ENCODE measurements around the gene ERLEC1.
"Not testable (repeated sequence)": the region's sequence is repeated elsewhere in the genome, so short reads cannot be mapped to it uniquely, and the experiment has no call there.

The ERLEC1 gene

GRCh38 chr2:53828331-53828730, 41.5 kb downstream of the ERLEC1 start:
- no peak for DNase-seq (ENCODE audit: low read depth)
- TF ChIP-seq, protein P1, sequence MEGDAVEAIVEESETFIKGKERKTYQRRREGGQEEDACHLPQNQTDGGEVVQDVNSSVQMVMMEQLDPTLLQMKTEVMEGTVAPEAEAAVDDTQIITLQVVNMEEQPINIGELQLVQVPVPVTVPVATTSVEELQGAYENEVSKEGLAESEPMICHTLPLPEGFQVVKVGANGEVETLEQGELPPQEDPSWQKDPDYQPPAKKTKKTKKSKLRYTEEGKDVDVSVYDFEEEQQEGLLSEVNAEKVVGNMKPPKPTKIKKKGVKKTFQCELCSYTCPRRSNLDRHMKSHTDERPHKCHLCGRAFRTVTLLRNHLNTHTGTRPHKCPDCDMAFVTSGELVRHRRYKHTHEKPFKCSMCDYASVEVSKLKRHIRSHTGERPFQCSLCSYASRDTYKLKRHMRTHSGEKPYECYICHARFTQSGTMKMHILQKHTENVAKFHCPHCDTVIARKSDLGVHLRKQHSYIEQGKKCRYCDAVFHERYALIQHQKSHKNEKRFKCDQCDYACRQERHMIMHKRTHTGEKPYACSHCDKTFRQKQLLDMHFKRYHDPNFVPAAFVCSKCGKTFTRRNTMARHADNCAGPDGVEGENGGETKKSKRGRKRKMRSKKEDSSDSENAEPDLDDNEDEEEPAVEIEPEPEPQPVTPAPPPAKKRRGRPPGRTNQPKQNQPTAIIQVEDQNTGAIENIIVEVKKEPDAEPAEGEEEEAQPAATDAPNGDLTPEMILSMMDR (IDR thresholded peaks at IDR 0.05; ENCODE audit: insufficient read depth, low read depth, low read length, missing control alignments): no peak
- no peak overlapping the region for H3K4me3 ChIP-seq (ENCODE audit: low read depth, low read length)

DNA sequence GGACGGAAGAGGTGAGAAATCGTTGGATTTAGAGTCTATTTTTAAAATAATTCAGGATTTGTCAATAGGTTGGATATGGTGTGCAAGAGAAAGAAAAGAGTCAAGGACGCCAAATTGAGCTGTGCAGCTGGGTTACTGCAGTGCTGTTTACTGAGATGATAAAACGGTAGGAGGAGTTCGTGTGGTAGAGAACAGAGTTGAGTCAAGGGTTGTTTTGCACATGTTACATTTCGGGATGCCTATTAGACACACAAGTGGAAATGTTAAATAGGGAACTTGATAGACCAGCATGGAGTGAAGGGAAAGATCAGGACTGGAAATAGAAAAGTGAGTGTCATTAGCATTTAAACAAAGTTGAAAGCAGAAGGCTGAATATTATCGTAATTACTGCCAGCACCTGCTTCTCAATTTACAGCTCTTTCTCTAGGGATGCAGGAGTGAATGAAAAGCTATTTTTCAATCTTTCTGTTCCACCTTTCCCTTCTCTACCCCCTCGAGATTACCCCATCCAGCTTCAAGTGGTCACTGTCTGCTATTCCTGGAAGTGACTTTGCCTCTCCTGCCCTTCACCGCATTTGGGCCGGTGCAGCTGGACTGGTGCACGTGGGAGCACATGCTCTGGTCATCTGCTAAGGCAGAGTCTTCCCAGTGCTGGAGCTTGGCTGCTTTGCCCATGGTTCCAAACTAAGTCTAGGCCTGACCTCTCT, 42.6 kb downstream of the ERLEC1 start:
- TF ChIP-seq, protein P1 (IDR thresholded peaks at IDR 0.05; ENCODE audit: insufficient read depth, low read depth, low read length, missing control alignments): no peak
- DNase-seq (ENCODE audit: low read depth): no peak
- H3K4me3 ChIP-seq (ENCODE audit: low read depth, low read length): no peak overlapping the region

DNA sequence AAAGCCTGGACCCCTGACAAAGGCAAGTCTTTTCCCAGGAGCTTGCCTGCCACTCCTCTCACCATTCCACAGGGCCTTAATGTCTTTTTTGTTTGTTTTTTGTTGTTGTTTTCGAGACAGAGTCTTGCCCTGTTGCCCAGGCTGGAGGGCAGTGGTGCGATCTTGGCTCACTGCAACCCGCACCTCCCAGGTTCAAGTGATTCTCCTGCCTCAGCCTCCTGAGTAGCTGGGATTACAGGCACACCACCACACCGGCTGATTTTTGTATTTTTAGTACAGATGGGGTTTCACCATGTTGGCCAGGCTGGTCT, 43.1 kb downstream of the ERLEC1 start:
- not testable (repeated sequence) for H3K4me3 ChIP-seq (ENCODE audit: low read depth, low read length); DNase-seq (ENCODE audit: low read depth)

- TF ChIP-seq, protein P1 (IDR thresholded peaks at IDR 0.05; ENCODE audit: insufficient read depth, low read depth, low read length, missing control alignments): no peak
- DNase-seq (ENCODE audit: low read depth): no peak
- H3K4me3 ChIP-seq (ENCODE audit: low read depth, low read length): no peak overlapping the region
These were observed 53.7 kb downstream of the ERLEC1 start for GRCh38 chr2:53840580-53840979.

- H3K4me3 ChIP-seq (ENCODE audit: low read depth, low read length); DNase-seq (ENCODE audit: low read depth): not testable (repeated sequence)
These were observed 54.8 kb downstream of the ERLEC1 start for GRCh38 chr2:53841651-53842050.

DNA sequence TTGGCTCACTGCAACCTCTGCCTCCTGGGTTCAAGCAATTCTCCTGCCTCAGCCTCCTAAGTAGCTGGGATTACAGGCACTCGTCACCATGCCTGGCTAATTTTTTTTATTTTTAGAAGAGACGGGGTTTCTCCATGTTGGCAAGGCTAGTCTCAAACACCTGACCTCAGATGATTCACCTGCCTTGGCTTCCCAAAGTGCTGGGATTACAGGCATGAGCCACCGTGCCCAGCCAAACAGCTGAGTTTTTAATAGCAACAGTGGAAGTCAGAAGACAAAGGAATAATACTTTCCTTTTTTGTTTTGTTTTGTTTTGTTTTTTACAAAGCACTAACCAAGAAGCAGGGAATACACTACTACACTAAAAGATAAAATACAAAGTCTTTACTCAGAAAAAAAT, 56.0 kb downstream of the ERLEC1 start:
- TF ChIP-seq, protein P1 (IDR thresholded peaks at IDR 0.05; ENCODE audit: insufficient read depth, low read depth, low read length, missing control alignments): no peak
- no peak overlapping the region for H3K4me3 ChIP-seq (ENCODE audit: low read depth, low read length)
- no peak for DNase-seq (ENCODE audit: low read depth)

DNA sequence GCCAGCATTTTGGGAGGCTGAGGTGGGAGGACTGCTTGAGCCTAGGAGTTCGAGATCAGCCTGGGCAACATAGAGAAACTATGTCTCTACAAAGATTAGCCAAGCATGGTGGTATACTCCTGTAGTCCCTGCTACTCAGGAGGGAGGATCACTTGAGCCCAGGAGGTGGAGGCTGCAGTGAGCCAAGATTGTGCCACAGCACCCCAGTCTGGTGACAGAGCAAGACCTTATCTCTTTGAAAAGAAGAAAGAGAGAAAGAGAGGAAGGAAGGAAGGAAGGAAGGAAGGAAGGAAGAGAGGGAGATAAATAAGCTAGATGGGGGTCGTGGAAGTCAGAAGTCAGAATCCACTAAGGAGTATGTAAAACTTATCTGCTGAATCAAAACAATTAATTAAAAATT, 56.8 kb downstream of the ERLEC1 start:
- TF ChIP-seq, protein P1 (IDR thresholded peaks at IDR 0.05; ENCODE audit: insufficient read depth, low read depth, low read length, missing control alignments): no peak
- no peak overlapping the region for H3K4me3 ChIP-seq (ENCODE audit: low read depth, low read length)
- DNase-seq (ENCODE audit: low read depth): no peak

DNA sequence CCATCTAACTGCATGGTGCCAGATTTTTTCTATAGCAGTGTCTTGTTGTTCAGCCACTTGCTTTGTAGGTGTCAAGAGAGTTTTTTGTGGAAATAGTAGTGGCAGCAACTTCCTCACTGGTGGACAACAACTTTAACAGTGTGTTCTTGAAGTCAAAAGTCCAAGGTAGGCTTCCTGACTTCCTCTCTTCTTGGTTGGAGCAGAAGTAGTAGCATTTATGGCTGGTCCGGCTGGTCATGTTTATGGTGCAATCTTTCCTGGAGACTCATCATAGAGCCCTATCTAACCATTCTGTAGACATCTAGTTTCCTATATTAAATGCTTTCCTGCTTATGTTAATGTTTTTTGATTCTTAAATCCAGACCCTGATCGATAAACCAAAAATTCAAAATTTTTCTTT, 61.2 kb downstream of the ERLEC1 start:
- no peak for DNase-seq (ENCODE audit: low read depth)
- TF ChIP-seq, protein P1 (IDR thresholded peaks at IDR 0.05; ENCODE audit: insufficient read depth, low read depth, low read length, missing control alignments): no peak
- H3K4me3 ChIP-seq (ENCODE audit: low read depth, low read length): no peak overlapping the region

DNA sequence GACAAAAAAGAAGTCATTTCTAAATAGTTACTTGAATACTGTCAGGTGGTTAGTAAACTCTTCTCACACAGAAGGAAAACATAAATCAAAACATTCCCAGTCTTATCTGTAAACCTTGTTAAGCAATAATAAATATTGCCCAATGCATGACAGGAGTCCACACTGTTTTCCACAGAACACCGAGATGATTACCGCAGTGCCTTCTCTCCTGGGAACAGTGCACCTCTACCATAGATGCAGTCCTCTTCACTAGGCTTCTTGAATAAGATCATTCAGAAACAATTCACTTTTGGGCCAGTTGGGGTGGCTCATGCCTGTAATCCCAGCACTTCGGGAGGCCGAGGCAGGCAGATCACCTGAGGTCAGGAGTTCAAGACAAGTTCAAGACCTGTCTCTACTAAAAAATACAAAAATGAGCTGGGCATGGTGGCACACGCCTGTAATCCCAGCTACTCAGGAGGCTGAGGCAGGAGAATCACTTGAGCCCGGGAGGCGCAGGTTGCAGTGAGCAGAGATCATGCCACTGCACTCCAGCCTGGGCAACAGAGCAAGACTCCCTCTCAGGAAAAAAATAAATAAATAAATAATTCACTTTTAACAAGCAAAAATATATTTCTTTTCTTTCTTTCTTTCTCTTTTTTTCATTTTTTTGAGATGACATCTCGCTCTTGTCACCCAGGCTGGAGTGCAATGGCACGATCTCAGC, 64.4 kb downstream of the ERLEC1 start:
- H3K4me3 ChIP-seq (ENCODE audit: low read depth, low read length); DNase-seq (ENCODE audit: low read depth): not testable (repeated sequence)

All from GM12865 (cell line).